ENCODE data around the gene SELENOO. TPM values are rescaled to one million over a fixed set of nuclear protein-coding genes. Genes with fewer than 3 reads are reported as not detected.

The SELENOO gene
- total RNA-seq, 1 experiment from 2014 or later: 29.6 TPM

GRCh38 chr22:50171965-50172421, 28.8 kb upstream of the SELENOO start:
- CTCF ChIA-PET: no interaction called here
- no peak overlapping the region for H2AFZ ChIP-seq (ENCODE audit: low read depth, low read length, poor library complexity, severe bottlenecking)
- H3K4me2 ChIP-seq (ENCODE audit: low read length): no peak overlapping the region
- H3K79me2 ChIP-seq (ENCODE audit: insufficient read depth, low read length): no peaks in the 10 kb centered on the region
- TF ChIP-seq FOSL1 (IDR thresholded peaks at IDR 0.05; ENCODE audit: low read depth) (no peak), YY1 (IDR thresholded peaks at IDR 0.05; ENCODE audit: extremely low read depth, insufficient replicate concordance, low read depth, low read length) (no peak), MAX (IDR thresholded peaks at IDR 0.05) (no peak), SP1 (IDR thresholded peaks at IDR 0.05; ENCODE audit: low read depth) (no peak), ZFX (IDR thresholded peaks at IDR 0.05) (no peak), POLR2AphosphoS5 (IDR thresholded peaks at IDR 0.05; ENCODE audit: low read depth, low read length) (no peak), JUND (IDR thresholded peaks at IDR 0.05) (no peak)
- H3K9ac ChIP-seq (ENCODE audit: low read length): no peak overlapping the region
- no TSS peak for BruUV-seq (replicated peaks)
- ATAC-seq (no peak), DNase-seq (ENCODE audit: low read depth, low spot score) (no peak)
- no peaks in the 10 kb centered on the region for H3K9me2 ChIP-seq (ENCODE audit: insufficient read depth)
- no peaks in the 10 kb centered on the region for H3K9me3 ChIP-seq (ENCODE audit: control insufficient read depth in 1 of 2, insufficient read depth in 1 of 2, low read depth in 1 of 2, low read length in 2 of 2)
- POLR2A ChIA-PET: no interaction called here
- no peak overlapping the region for H3K27ac ChIP-seq (ENCODE audit: low read depth, low read length)
- no peaks in the 10 kb centered on the region for H3K36me3 ChIP-seq (ENCODE audit: control insufficient read depth in 1 of 2, insufficient read depth in 2 of 2, low read length in 2 of 2)
- intact Hi-C loops (cut with micrococcal nuclease): no loop called here
- RAD21 ChIA-PET (ENCODE audit: low non-redundant PET in 1 of 2, low total read pairs in 2 of 2, uncharacterized antibody in 2 of 2, unreplicated experiment in 2 of 2): no interaction called here
- H4K20me1 ChIP-seq (ENCODE audit: insufficient read depth): no peaks in the 10 kb centered on the region
- H3K27me3 ChIP-seq (ENCODE audit: insufficient read depth, low read length): no peaks in the 10 kb centered on the region
- H3K4me3 ChIP-seq (replicated peaks in 1 of 2; ENCODE audit: low read depth in 1 of 2, low read length in 2 of 2): no peak overlapping the region
- no peaks in the 10 kb centered on the region for H3K4me1 ChIP-seq (ENCODE audit: control insufficient read depth in 1 of 2, insufficient read depth in 2 of 2, low read length in 2 of 2)

- ChIA-PET RAD21 (ENCODE audit: low non-redundant PET in 1 of 2, low total read pairs in 2 of 2, uncharacterized antibody in 2 of 2, unreplicated experiment in 2 of 2) (no interaction called here), POLR2A (interaction anchor here (0.7 kb wide), 1 partner anchor 18 kb away, joined by 4 read pairs; no protein-coding TSS in a partner anchor), CTCF (interaction anchor here (0.6 kb wide), 1 partner anchor 10 kb away, joined by 3 read pairs; no protein-coding TSS in a partner anchor)
- BruUV-seq (replicated peaks): no TSS peak
- no peak overlapping the region for H2AFZ ChIP-seq (ENCODE audit: low read depth, low read length, poor library complexity, severe bottlenecking)
- H4K20me1 ChIP-seq (ENCODE audit: insufficient read depth): no peaks in the 10 kb centered on the region
- no peak overlapping the region for H3K4me2 ChIP-seq (ENCODE audit: low read length)
- DNase-seq (ENCODE audit: low read depth, low spot score): no peak
- H3K27ac ChIP-seq (ENCODE audit: low read depth, low read length): no peak overlapping the region
- no peaks in the 10 kb centered on the region for H3K9me3 ChIP-seq (ENCODE audit: control insufficient read depth in 1 of 2, insufficient read depth in 1 of 2, low read depth in 1 of 2, low read length in 2 of 2)
- H3K9me2 ChIP-seq (ENCODE audit: insufficient read depth): no peaks in the 10 kb centered on the region
- no peaks in the 10 kb centered on the region for H3K79me2 ChIP-seq (ENCODE audit: insufficient read depth, low read length)
- no peak for TF ChIP-seq SIN3A (IDR thresholded peaks at IDR 0.05; ENCODE audit: low read depth)
- no peak for TF ChIP-seq SP1 (IDR thresholded peaks at IDR 0.05; ENCODE audit: low read depth)
- H3K4me3 ChIP-seq (replicated peaks in 1 of 2; ENCODE audit: low read depth in 1 of 2, low read length in 2 of 2): no peak overlapping the region
- no peaks in the 10 kb centered on the region for H3K4me1 ChIP-seq (ENCODE audit: control insufficient read depth in 1 of 2, insufficient read depth in 2 of 2, low read length in 2 of 2)
- ATAC-seq: no peak
- H3K27me3 ChIP-seq (ENCODE audit: insufficient read depth, low read length): no peaks in the 10 kb centered on the region
- H3K9ac ChIP-seq (ENCODE audit: low read length): no peak overlapping the region
- intact Hi-C loops (cut with micrococcal nuclease): no loop called here
- no peaks in the 10 kb centered on the region for H3K36me3 ChIP-seq (ENCODE audit: control insufficient read depth in 1 of 2, insufficient read depth in 2 of 2, low read length in 2 of 2)
Measured at GRCh38 chr22:50173311-50173982, 27.4 kb upstream of the SELENOO start.

Data from HCT116 (cell line).